Sigmoid colon (tissue), 4 donors: Measurements from ENCODE around the gene MYL6B.

Experiments used
- EP300 ChIP-seq, 4 donors: sonication (generic); formaldehyde crosslinking; IDR thresholded peaks; one replicate each; pipeline ENCODE4 v1.6.1; 2017; ENCODE audit warnings: antibody characterized with exemption in 4 of 4
- POLR2A ChIP-seq, 2 donors: fragments of 450-650 bp; IDR thresholded peaks; one replicate each; pipeline ENCODE4 v1.6.1; 2016; ENCODE audit warnings: antibody characterized with exemption in 2 of 2, mild to moderate bottlenecking in 2 of 2, moderate library complexity in 2 of 2
- POLR2AphosphoS5 ChIP-seq, 4 donors: sonication (generic); formaldehyde crosslinking; IDR thresholded peaks; one replicate each; pipeline ENCODE4 v1.6.1; 2017; ENCODE audit warnings: antibody characterized with exemption in 4 of 4
- TF ChIP-seq, protein P1 (sequence below), 4 experiments: fragments of 450-650 bp in 3 of 4; fragments of 200-600 bp in 1 of 4; IDR thresholded peaks; one replicate each; pipeline ENCODE4 v1.5.1; 2016 to 2019; ENCODE audit warnings: antibody characterized with exemption in 4 of 4, mild to moderate bottlenecking in 3 of 4, moderate library complexity in 2 of 4

DNA sequence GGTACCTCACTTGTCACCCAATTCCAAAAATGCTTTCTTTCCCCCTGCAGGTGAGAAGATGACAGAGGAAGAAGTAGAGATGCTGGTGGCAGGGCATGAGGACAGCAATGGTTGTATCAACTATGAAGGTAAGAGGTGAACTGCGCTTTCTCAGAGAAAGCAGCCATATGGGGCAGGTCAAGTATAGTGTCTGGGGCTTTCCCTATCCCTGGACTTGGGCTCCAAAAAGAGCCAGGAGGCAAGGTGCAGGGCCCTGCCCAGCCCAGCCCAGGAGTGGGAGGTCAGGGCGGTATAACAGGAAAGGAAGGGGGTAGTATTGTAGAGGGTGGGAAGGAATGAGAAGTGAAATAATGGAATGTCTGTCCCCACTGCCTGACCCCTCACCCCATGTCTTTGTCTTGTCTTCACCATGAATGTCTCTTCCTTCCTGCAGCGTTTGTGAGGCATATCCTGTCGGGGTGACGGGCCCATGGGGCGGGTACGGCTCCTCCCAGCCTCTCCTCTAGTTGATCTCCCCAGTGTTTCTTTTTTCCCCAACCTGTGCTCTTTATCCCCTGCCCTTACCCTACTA is 7.9 kb downstream of the MYL6B start:
- no peak for TF ChIP-seq POLR2A (IDR thresholded peaks at IDR 0.05)
- TF ChIP-seq, protein P1, sequence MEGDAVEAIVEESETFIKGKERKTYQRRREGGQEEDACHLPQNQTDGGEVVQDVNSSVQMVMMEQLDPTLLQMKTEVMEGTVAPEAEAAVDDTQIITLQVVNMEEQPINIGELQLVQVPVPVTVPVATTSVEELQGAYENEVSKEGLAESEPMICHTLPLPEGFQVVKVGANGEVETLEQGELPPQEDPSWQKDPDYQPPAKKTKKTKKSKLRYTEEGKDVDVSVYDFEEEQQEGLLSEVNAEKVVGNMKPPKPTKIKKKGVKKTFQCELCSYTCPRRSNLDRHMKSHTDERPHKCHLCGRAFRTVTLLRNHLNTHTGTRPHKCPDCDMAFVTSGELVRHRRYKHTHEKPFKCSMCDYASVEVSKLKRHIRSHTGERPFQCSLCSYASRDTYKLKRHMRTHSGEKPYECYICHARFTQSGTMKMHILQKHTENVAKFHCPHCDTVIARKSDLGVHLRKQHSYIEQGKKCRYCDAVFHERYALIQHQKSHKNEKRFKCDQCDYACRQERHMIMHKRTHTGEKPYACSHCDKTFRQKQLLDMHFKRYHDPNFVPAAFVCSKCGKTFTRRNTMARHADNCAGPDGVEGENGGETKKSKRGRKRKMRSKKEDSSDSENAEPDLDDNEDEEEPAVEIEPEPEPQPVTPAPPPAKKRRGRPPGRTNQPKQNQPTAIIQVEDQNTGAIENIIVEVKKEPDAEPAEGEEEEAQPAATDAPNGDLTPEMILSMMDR (IDR thresholded peaks at IDR 0.05): no peak
- TF ChIP-seq POLR2AphosphoS5 (IDR thresholded peaks at IDR 0.05): peak in 3 of 4 donors; percentile 20 to 43 (median 26)
- TF ChIP-seq EP300 (IDR thresholded peaks at IDR 0.05): no peak
